DMS 273 treated with DMSO at 0.1 percent for 48 hours (cell line): Measurements from ENCODE around the gene DARS2.
"Not testable (repeated sequence)": the region's sequence is repeated elsewhere in the genome, so short reads cannot be mapped to it uniquely, and the experiment has no call there.

ENCODE experiments used
- DNase-seq: peaks from one replicate; lab custom pipeline; 2025; lab: John Stamatoyannopoulos, UW

Gene DARS2

GRCh38 chr1:173862146-173862768, 37.8 kb downstream of the DARS2 start:
- peak; percentile 67 for DNase-seq

DNA sequence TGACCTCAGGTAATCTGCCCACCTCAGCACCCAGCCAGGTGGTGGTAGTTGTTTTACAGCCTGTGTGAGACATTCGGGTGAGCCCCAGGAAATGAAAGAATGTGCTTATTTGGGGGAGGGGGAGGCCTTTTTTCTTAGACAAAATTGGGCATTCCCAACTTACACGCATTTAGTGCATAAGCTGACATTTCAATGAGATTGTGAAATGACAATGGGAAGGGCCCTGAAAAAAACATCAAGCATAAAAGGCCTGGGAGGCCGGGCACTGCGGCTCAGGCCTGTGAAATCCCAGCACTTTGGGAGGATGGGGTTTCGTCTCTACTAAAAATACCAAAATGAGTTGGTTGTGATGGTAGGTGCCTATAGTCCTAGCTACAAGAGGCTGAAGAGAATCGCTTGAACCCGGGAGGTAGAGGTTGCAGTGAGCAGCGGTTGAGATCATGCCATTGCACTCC, 38.3 kb downstream of the DARS2 start:
- DNase-seq: peak; percentile 80

- peak; percentile 80 for DNase-seq
These were observed 39.0 kb downstream of the DARS2 start for GRCh38 chr1:173863224-173864161.

DNA sequence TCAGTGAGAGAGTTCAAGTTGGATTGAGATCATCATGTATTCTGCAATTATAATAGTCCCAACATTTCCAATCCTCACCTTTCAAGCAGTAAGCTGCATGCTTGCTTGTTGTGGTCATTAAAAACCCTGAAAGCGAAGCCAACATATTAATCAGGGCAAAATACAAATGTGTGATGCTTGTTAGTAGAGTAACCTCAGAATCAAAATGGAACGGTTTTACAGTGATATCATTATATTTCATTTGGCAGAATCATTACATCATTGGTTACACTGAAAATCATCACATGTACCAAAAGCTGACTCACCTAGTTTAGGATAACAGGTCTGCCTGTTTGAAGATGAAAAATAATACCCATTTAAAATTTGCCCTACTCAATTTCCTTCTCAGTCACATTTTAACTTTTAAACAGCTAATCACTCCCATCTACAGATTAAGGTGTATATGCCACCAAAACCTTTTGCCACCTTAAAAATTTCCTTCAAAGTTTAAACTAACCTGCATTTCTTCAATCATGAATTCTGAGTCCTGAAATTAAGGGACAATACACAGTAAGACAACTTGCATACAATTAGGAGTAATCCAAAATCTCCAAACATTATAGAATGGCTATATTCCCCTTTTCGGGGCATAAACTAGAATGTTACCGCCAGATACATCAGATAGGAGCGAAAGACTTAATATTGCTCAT, 39.9 kb downstream of the DARS2 start:
- DNase-seq: no peak

GRCh38 chr1:173865468-173866164, 41.1 kb downstream of the DARS2 start:
- no peak for DNase-seq

DNA sequence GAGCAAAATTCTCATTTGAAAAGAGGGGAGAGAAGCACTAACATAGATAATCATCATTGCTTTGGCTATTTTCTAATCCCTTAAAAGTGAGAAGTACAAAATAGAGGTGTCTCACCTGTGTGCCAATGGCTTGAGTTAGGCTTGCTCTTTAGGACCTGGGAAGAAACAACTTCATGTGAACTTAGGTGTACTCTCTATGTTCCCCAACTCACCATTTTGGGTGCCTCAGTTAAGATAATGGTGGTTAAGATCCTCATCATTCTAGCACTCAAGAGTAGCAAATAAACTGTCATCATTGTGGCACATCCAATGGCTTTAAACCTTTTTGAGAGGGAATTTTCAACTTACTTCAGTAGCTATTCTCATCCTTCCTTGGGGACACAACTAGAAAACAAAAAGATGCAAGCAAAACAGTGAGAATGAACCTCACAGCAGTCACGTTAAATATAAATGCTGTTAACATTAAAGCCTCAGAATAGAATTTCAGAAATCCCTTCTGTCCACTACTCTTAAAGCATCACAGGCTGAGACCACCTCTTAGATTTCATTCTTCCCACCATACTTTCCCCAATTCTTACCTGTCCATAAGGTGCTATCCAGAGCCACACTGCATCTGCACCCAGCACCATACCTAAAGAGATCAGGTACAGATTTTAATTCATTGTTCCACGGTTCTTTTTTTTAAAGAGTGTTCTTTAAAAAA, 42.1 kb downstream of the DARS2 start:
- no peak for DNase-seq

DNA sequence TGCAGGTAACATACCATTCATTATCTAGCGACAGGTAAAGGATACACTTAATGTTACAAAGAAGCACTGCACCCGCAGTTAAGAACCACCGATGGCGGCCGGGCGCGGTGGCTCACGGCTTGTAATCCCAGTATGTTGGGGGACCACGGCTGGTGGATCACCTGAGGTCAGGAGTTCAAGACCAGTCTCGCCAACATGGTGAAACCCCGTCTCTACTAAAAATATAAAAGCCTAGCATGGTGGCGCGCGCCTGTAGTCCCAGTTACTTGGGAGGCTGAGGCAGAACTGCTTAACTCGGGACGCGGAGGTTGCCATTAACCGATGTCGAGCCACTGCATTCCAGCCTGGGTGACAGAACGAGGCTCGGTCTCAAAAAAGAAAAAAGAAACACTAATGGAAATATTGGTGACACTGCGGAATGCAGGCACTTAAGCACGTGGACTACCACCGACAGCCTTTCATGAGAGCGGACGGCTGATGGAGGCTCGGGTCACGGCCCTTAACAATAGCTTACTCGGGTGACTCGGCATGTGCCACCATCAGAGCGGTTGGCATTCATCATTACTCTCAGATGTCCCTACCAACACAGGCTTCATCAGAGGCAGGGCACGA, 42.8 kb downstream of the DARS2 start:
- DNase-seq: no peak

GRCh38 chr1:173867753-173868265, 43.3 kb downstream of the DARS2 start, which contains the start of gene GAS5:
Gene GAS5, minus strand, starts transcription at chr1:173867989.
- peak; percentile 98 for DNase-seq

DNA sequence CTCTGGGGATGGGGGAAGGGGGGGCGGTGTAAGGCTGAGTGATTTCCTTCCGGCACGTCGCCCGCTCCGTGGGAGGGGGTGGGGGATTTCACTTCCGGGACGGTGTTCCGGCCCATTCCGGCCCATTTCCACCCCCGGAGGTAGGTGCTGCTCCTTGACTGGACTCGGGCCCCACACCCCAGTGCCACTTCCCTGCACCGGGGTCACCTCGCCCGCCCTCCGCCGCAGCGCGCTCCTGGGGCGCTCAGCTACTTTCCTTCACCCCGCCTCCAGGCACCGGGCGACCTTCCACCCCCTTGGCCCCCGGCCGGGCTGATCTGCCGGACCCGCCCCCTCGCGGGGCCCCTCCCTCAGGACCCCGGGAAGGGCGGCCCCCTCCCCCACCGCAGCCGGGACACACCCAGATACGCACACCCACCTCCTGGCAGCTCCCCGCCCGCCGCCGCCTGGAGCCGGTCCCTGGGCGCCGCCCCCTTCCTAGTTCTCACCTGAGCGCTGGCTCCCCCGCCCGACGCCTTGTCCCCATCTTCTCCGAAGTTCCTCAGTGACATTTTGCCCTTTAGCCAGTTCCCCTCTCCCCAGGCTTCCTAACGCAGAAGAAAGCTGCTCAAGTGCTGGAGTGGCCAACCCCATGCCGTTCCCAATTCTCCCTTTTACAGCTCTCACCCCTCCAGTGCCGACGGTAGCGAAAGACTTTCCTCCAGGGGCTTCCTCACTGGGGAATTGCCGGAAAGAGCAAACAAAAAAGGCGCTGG, 44.0 kb downstream of the DARS2 start, which contains the start of gene ZBTB37:
ZBTB37 (plus strand) TSS at position 115 of the 755 bp plus-strand sequence. CDS start 1,846 bp downstream, outside the sequence.
- DNase-seq: peak; percentile 67

DNA sequence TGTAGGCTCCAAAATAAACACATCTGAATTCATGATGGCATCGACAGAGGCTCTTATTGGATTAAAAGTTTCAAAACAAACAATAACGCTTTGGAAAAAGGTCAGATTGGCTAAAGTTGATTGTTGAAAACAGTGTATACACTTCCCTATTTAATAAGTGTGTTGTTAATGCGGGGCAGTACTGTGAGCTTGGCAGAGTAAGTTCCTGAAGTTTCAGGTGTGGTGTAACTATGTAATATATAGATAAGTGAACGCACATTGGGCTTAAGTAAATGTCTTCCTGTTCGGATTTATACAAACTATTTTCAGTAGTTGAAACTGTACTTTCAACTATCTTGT, 44.5 kb downstream of the DARS2 start:
- DNase-seq: no peak

- no peak for DNase-seq
These were observed 46.0 kb downstream of the DARS2 start for GRCh38 chr1:173870252-173871075.

DNA sequence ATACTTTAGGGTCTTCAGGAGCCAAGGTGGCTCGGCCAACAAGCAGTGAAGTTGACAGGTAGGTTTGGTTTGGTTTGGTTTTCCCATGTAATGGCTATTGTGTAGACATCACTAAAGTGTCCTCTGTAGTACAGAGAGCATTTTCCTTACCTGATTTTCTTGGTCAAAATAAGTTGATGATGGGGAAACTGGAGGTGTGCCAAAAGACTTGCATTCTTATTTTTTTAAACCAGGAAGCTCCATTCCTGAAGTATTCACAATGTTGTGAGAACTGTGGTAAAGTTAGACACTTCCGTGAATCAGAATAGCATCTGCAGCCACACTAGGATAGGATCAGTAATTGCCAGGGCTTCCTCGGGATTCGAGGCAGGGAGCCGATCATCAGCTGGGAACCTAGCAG, 46.6 kb downstream of the DARS2 start:
- no peak for DNase-seq

DNA sequence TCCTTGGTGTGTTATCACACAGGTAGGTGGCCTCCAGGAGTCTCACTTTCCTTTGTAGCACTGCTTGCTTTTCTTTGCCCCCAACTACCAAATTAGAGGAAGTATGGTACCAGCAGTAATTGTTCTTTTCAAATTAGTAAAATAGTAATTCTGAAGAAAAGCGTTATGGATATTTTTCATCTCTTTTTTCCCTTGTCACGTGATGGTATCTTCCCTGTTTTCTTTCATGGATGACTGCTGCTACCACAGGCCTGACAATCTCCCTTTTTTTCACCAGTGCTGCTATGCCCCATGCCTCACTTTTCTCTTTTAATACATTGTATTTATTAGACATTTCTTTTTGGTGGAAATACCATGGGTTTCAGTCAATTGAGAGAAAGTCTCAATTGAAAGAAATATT, 47.0 kb downstream of the DARS2 start:
- DNase-seq: no peak

GRCh38 chr1:173876732-173877131, 52.3 kb downstream of the DARS2 start:
- no peak for DNase-seq

DNA sequence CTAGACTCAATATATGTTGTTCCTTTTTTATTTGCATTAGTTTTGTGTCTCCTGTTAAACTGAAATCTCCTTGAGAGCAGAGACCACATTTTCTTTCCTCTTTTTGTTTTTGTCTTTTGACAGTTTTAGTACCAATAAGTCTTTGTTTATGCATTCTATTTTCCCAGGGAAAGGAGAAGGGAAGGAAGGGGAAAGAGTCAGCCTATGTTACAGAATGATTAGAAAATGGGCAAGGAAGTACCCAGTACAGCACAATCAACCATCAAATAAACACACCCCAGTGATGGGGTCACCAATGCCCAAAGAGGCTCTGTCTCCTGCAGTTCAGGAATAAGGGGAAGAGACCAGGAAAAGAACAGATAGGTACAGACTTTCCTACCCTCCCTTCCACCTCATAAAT, 53.8 kb downstream of the DARS2 start:
- DNase-seq: no peak

- DNase-seq: not testable (repeated sequence)
These were observed 56.6 kb downstream of the DARS2 start for GRCh38 chr1:173881117-173881516.

DNA sequence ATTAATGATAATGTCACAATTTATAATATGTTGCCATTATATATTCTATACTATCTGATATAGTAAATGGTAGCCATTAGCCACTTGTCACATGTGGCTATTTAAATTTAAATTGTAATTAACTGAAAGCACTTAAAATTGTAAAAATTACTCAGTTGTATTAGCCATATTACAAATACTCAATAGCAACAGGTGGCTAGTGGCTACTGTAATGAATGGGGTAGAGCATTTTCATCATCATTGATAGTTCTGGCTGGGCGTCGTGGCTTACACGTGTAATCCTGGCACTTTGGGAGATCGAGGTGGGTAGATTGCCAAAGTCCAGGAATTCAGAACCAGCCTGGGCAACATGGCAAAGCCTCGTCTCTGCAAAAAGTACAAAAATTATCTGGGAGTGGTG, 60.2 kb downstream of the DARS2 start:
- no peak for DNase-seq

DNA sequence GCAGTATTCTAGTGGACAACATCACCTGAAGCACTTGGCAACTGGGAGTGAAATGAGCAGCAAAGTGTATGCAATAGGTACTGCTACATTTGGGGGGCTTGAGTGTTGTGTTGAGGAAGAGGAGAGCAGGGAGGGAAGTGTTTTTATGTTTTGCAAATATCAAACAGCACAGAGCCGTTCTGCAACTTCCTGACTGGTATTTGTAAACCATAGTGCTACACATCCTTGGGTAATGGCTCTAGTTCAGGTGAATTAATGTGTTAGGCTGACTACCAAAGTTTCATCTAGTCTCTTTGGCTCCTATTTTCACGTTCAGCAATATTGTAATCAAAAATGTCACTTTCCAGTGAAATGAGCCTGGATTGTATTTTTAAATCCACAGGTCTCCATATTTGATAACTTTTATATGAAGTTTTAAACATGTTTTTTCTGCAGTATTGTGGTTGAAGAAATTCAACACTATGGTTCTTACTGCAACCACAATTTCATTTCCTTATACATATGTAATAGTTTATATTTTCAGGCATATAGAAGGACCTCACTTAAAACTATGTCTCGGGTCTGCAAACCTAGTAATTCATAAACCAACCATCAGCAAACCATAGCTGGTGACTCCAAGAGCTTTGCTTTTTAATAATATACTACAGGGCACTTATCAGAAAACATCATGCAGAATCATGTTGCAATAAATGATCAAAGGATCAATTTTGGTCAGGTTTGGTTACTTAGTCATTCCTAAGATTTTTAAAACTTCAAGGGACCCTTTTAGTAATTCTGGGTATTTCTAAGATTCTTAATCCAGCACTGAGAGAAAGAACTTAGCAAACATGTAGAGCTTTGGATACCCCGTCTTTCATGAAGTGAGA, 62.5 kb downstream of the DARS2 start:
- no peak for DNase-seq
